ENCODE results near the gene KNL1.

KNL1 gene

GRCh38 chr15:40565333-40566238 lies 28.5 kb upstream of the KNL1 start:
- Histone ChIP-seq H3K27ac (ENCODE audit: extremely low read depth, low read depth, low read length) (no peak overlapping the region), H3K9me3 (ENCODE audit: control insufficient read depth, insufficient read depth, low read depth, low read length) (no peaks in the 10 kb centered on the region), H3K36me3 (ENCODE audit: control insufficient read depth in 2 of 2, insufficient read depth in 1 of 2, low read length in 2 of 2) (peaks cover 0 to 13% of the 10 kb centered on the region in 2 experiments; a peak in 1 of 3 replicates), H3K4me1 (ENCODE audit: control insufficient read depth, insufficient read depth, low read length) (peaks cover 8% of the 10 kb centered on the region; the same call in 1 of the 2 replicates), H3K4me3 (ENCODE audit: low read depth, low read length) (no peak overlapping the region)
- ChIA-PET CTCF (interaction anchor here (0.6 to 1.5 kb wide), 3 partner anchors 10 to 59 kb away, joined by 3 to 6 read pairs (median 5); no protein-coding TSS in a partner anchor), POLR2A (interaction anchor here (0.6 to 1.4 kb wide), 7 partner anchors 21 to 129 kb away, joined by 3 to 9 read pairs (median 3); partner anchors contain the start of gene RAD51)
- TF ChIP-seq ZNF76 (tag by site-specific recombination; IDR thresholded peaks at IDR 0.05; ENCODE audit: borderline replicate concordance, low read depth) (no peak), ZNF639 (tag by site-specific recombination; IDR thresholded peaks at IDR 0.05) (no peak), ZFP69B (tag by site-specific recombination; IDR thresholded peaks at IDR 0.05) (no peak), ZNF133 (tag by site-specific recombination; IDR thresholded peaks at IDR 0.05) (no peak), ZBTB49 (tag by site-specific recombination; IDR thresholded peaks at IDR 0.05; ENCODE audit: low read depth) (no peak), ZBTB48 (tag by site-specific recombination; IDR thresholded peaks at IDR 0.05) (0 out of 2 replicates have a peak, but pooled peaks have one; percentile 7), SALL2 (tag by site-specific recombination; IDR thresholded peaks at IDR 0.05; ENCODE audit: borderline replicate concordance) (no peak), RBAK (tag by site-specific recombination; IDR thresholded peaks at IDR 0.05) (no peak), ZNF362 (tag by site-specific recombination; IDR thresholded peaks at IDR 0.05) (no peak), PRDM10 (tag by site-specific recombination; IDR thresholded peaks at IDR 0.05) (peak; percentile 91), KLF10 (tag by site-specific recombination; IDR thresholded peaks at IDR 0.05) (no peak), PRDM1 (tag by site-specific recombination; IDR thresholded peaks at IDR 0.05) (peak; percentile 71), HIC1 (tag by site-specific recombination; IDR thresholded peaks at IDR 0.05) (no peak), INSM2 (tag by site-specific recombination; IDR thresholded peaks at IDR 0.05) (no peak), ZNF785 (tag by site-specific recombination; IDR thresholded peaks at IDR 0.05) (no peak), OSR2 (tag by site-specific recombination; IDR thresholded peaks at IDR 0.05) (no peak), ZNF214 (tag by site-specific recombination; IDR thresholded peaks at IDR 0.05; ENCODE audit: borderline replicate concordance) (no peak)

All from HEK293 (cell line).